Measurements from ENCODE around the gene GPR156.
"Not testable (repeated sequence)": the region's sequence is repeated elsewhere in the genome, so short reads cannot be mapped to it uniquely, and the experiment has no call there.

GPR156 gene

DNA sequence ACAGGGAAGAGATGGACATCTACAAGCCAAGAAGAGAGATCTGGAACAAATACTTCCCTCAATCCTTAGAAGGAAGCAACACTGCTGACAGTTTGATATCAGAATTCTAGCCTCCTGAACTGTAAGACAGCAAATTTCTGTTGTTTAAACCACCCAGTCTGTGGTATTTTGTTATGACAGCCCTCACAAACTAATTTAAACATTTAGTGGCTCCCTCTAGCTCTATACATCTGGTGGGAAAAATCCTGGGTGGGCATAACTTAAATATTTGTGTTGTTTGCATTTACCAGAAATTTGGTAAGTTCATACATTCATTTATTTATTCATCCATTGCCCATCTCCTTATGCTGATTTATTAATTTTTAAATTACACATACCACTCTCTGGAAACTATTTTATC is 128.3 kb downstream of the GPR156 start:
- Histone ChIP-seq H3K4me1 (no peaks in the 10 kb centered on the region), H3K27me3 (no peaks in the 10 kb centered on the region), H3K36me3 (no peaks in the 10 kb centered on the region), H3K9me3 (peaks cover 3% of the 10 kb centered on the region; the same call in 1 of the 2 replicates), H3K4me3 (ENCODE audit: low read depth, low read length) (no peak overlapping the region)
- no peak for DNase-seq
- TF ChIP-seq, protein P1, sequence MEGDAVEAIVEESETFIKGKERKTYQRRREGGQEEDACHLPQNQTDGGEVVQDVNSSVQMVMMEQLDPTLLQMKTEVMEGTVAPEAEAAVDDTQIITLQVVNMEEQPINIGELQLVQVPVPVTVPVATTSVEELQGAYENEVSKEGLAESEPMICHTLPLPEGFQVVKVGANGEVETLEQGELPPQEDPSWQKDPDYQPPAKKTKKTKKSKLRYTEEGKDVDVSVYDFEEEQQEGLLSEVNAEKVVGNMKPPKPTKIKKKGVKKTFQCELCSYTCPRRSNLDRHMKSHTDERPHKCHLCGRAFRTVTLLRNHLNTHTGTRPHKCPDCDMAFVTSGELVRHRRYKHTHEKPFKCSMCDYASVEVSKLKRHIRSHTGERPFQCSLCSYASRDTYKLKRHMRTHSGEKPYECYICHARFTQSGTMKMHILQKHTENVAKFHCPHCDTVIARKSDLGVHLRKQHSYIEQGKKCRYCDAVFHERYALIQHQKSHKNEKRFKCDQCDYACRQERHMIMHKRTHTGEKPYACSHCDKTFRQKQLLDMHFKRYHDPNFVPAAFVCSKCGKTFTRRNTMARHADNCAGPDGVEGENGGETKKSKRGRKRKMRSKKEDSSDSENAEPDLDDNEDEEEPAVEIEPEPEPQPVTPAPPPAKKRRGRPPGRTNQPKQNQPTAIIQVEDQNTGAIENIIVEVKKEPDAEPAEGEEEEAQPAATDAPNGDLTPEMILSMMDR (IDR thresholded peaks at IDR 0.05; ENCODE audit: low read depth, low read length), result no peak

DNA sequence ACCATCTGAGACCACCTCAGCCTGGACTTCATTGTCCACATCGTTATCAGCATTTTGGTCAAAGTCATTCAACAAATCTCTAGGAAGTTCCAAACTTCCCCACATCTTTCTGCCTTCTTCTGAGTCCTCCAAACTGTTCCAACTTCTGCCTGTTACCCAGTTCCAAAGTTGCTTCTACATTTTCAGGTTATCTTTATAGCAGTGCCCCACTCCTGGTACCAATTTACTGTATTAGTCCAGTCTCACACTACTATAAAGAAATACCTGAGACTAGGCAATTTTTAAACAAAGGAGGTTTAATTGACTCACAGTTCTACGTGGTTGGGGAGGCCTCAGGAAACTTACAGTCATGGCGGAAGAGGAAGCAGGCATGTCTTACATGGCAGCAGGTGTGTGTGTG is 129.3 kb downstream of the GPR156 start:
- H3K27me3 ChIP-seq; H3K36me3 ChIP-seq; H3K9me3 ChIP-seq; H3K4me1 ChIP-seq; H3K4me3 ChIP-seq (ENCODE audit: low read depth, low read length); DNase-seq: not testable (repeated sequence)

DNA sequence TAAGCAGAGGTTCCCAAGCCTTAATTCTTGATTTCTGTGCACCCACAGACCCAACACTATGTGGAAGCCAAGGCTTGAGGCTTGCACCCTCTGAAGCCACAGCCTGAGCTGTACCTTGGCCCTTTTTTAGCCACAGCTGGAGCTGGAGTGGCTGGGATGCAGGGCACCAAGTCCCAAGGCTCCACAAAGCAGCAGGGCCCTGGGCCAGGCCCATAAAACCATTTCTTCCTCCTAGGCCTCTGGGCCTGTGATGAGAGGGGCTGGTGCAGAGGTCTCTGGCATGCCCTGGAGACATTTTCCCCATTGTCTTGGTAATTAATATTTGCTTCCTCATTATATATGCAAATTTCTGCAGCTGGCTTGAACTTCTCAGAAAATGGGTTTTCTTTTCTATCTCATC is 129.9 kb downstream of the GPR156 start:
- Histone ChIP-seq H3K27me3 (no peaks in the 10 kb centered on the region), H3K9me3 (peaks cover 3% of the 10 kb centered on the region; the same call in 1 of the 2 replicates), H3K4me3 (ENCODE audit: low read depth, low read length) (no peak overlapping the region), H3K4me1 (no peaks in the 10 kb centered on the region), H3K36me3 (no peaks in the 10 kb centered on the region)
- TF ChIP-seq, protein P1 (IDR thresholded peaks at IDR 0.05; ENCODE audit: low read depth, low read length), result no peak
- no peak for DNase-seq

DNA sequence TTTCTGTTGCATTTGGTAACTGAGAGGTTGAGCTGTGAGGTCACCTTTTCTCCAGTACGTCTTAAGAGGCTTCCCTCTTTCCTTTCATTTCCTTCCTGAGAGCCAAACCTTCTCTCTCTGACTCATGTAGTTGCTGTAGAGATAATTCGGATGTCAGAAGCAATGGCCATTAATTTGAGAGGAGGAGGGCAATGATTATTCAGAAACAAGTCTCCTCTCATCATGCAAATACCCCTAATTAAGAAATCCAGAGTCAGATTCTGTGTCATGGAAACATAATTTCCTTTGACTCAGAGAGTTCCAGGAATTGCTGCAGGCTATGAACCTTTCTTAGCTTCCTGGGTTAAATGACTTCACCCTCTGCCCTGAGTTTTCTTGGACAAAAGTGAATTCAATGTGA is 131.7 kb downstream of the GPR156 start:
- H3K36me3 ChIP-seq, result no peaks in the 10 kb centered on the region
- no peak overlapping the region for H3K4me3 ChIP-seq (ENCODE audit: low read depth, low read length)
- DNase-seq, result no peak
- no peaks in the 10 kb centered on the region for H3K27me3 ChIP-seq
- H3K9me3 ChIP-seq, result peaks cover 3% of the 10 kb centered on the region; the same call in 1 of the 2 replicates
- no peaks in the 10 kb centered on the region for H3K4me1 ChIP-seq
- TF ChIP-seq, protein P1 (IDR thresholded peaks at IDR 0.05; ENCODE audit: low read depth, low read length), result no peak

DNA sequence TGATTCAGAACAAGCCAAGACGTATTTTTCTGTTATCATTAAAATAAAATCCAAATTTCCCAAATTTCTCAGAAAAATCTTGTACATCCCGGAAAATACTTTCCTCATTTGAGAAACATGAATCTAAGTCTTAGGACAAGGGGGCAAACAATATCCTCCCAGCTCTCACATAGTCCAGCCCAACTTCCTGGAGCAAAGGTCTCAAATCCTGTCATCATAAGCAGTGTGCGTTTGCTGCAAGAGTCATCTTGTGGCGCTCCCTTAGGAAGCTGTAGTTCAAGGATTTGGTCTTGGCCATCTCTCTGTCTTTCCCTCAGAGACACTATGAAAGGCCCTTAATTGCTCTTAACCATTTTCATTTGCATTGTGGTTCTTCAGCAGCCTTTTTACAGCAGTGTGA is 133.2 kb downstream of the GPR156 start:
- DNase-seq, result no peak
- no peaks in the 10 kb centered on the region for H3K27me3 ChIP-seq
- no peaks in the 10 kb centered on the region for H3K4me1 ChIP-seq
- no peaks in the 10 kb centered on the region for H3K36me3 ChIP-seq
- no peak overlapping the region for H3K4me3 ChIP-seq (ENCODE audit: low read depth, low read length)
- peaks cover 3% of the 10 kb centered on the region; the same call in 1 of the 2 replicates for H3K9me3 ChIP-seq
- TF ChIP-seq, protein P1 (IDR thresholded peaks at IDR 0.05; ENCODE audit: low read depth, low read length), result no peak

DNA sequence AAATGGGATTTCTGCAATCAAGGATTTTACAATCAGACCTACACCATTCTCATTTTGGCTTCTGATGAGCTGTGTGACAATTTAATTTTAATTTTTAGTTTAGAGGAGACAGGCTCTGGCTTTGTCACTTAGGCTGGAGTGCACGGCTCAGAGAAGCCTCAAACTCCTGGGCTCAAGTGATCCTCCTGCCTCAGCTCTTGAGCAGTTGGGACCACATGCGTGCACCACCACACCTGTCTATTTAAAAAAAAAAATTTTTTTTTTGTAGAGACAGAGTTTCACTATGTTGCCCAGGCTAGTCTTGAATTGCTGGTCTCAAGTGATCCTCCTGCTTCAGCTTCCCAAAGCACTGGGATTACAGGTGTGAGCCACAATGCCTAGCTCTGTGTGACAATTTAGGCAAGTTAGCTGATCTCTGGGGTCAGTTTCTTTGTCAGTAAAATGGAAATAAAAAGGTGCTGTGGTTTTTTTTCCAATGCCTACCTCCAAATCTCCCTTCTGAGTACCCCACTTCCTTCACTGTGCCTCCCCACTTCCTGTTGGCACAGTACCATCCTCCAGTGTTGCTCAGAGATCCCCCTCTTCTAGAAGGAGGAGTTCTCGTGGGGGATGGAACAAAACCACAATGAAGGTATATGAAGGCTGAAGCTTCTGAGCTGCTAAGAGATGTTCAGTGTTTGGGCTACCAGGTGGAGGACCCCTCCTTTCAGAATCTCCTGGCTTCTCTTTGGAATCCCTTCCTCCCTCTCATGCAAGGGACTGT is 136.7 kb downstream of the GPR156 start:
- TF ChIP-seq, protein P1 (IDR thresholded peaks at IDR 0.05; ENCODE audit: low read depth, low read length), result no peak
- no peak for DNase-seq
- no peak overlapping the region for H3K4me3 ChIP-seq (ENCODE audit: low read depth, low read length)
- H3K27me3 ChIP-seq, result no peaks in the 10 kb centered on the region
- no peaks in the 10 kb centered on the region for H3K36me3 ChIP-seq
- no peaks in the 10 kb centered on the region for H3K9me3 ChIP-seq
- H3K4me1 ChIP-seq, result no peaks in the 10 kb centered on the region

All from BE2C (cell line).